GM23248 (cell line): Measurements from ENCODE around the gene MBLAC1. TPM values are rescaled to one million over a fixed set of nuclear protein-coding genes. Genes with fewer than 3 reads are reported as not detected.

Source experiments
- DNase-seq: peaks from one replicate; pipeline ENCODE4 v3.0.0-alpha.2; 2015
- H2AFZ ChIP-seq: fragments of 200-600 bp; sonication (generic); 2 replicates; pipeline ENCODE4 v1.6.1; 2016; ENCODE audit warnings: antibody characterized with exemption
- H3F3A ChIP-seq: fragments of 200-600 bp; sonication (generic); 2 replicates; pipeline ENCODE4 v1.6.1; 2016; ENCODE audit warnings: mild to moderate bottlenecking, antibody characterized with exemption, mixed run types; ENCODE audit not compliant: insufficient read depth
- H3K27ac ChIP-seq: fragments of 200-600 bp; sonication (generic); 2 replicates; pipeline ENCODE4 v1.5.1; 2016; ENCODE audit warnings: mild to moderate bottlenecking
- H3K27me3 ChIP-seq: fragments of 200-600 bp; sonication (generic); replicated peaks from 2 replicates; pipeline ENCODE4 v1.6.1; 2016; ENCODE audit warnings: mild to moderate bottlenecking; ENCODE audit not compliant: insufficient read depth
- H3K36me3 ChIP-seq: fragments of 200-600 bp; sonication (generic); 2 replicates; pipeline ENCODE4 v1.6.1; 2016; ENCODE audit warnings: low read depth, mild to moderate bottlenecking
- H3K4me1 ChIP-seq: fragments of 200-600 bp; sonication (generic); 2 replicates; pipeline ENCODE4 v1.6.1; 2016; ENCODE audit warnings: mild to moderate bottlenecking; ENCODE audit not compliant: insufficient read depth
- H3K4me2 ChIP-seq: fragments of 200-600 bp; sonication (generic); one replicate; pipeline ENCODE4 v1.6.1; 2016; ENCODE audit warnings: mild to moderate bottlenecking; ENCODE audit not compliant: unreplicated experiment
- H3K4me3 ChIP-seq: fragments of 200-600 bp; sonication (generic); 2 replicates; pipeline ENCODE4 v1.5.1; 2016; ENCODE audit warnings: mild to moderate bottlenecking
- H3K79me2 ChIP-seq: fragments of 200-600 bp; sonication (generic); 2 replicates; pipeline ENCODE4 v1.6.1; 2016; ENCODE audit warnings: mild to moderate bottlenecking; ENCODE audit not compliant: insufficient read depth
- H3K9ac ChIP-seq: fragments of 200-600 bp; sonication (generic); 2 replicates; pipeline ENCODE4 v1.6.1; 2016; ENCODE audit warnings: mild to moderate bottlenecking
- H3K9me2 ChIP-seq: fragments of 200-600 bp; sonication (generic); 2 replicates; pipeline ENCODE4 v1.6.1; 2016; ENCODE audit warnings: mixed run types, mild to moderate bottlenecking, moderate library complexity; ENCODE audit not compliant: insufficient read depth
- H3K9me3 ChIP-seq: fragments of 200-600 bp; sonication (generic); one replicate; pipeline ENCODE4 v1.6.1; 2017; ENCODE audit warnings: low read depth
- H4K20me1 ChIP-seq: fragments of 200-600 bp; sonication (generic); 2 replicates; pipeline ENCODE4 v1.6.0; 2016; ENCODE audit not compliant: insufficient read depth
- EZH2 ChIP-seq: fragments of 200-600 bp; sonication (generic); IDR thresholded peaks from 2 replicates; pipeline ENCODE4 v1.6.1; 2018; ENCODE audit warnings: antibody characterized with exemption, mild to moderate bottlenecking; ENCODE audit not compliant: insufficient read depth, poor library complexity, severe bottlenecking
- EZH2phosphoT487 ChIP-seq: fragments of 200-600 bp; sonication (generic); IDR thresholded peaks from 2 replicates; pipeline ENCODE4 v1.6.1; 2018; ENCODE audit warnings: antibody characterized with exemption, moderate library complexity, mild to moderate bottlenecking, low read depth; ENCODE audit not compliant: insufficient read depth
- WGBS, 2 experiments: methylation state at CpG; one replicate each; pipeline ENCODE4 v1.1.6; 2015 to 2017; ENCODE audit warnings: low lambda C conversion rate in 2 of 2, low coverage in 1 of 2; ENCODE audit errors: missing lambda C conversion rate in 2 of 2; 5-methylcytosine and 5-hydroxymethylcytosine counted together
- in situ Hi-C: fragments of 300-500 bp; cut with MboI; formaldehyde crosslinking; loops from 2 replicates; pipeline ENCODE4 v1.15.0; 2020
- microRNA counts: library from miRNA; unstranded; fragments of <30 nt; microRNA quantifications from one replicate; lab custom pipeline; 2016
- microRNA-seq: library from miRNA; unstranded; fragments of <30 nt; microRNA quantifications from one replicate; pipeline ENCODE4, GENCODE V29; 2016; ENCODE audit warnings: borderline number of aligned reads
- polyA plus RNA-seq: library from polyadenylated mRNA; unstranded; fragments of >200 nt; fragmentation: Nextera tagmentation; extraction: Ambion mirVana; gene quantifications from 2 replicates; pipeline ENCODE4 v1.2.1, GENCODE V29; 2016
- small RNA-seq: library from RNA; depleted of rRNA; stranded (forward); fragments of <200 nt; gene quantifications from one replicate; pipeline ENCODE3, GENCODE V24; 2014; ENCODE audit warnings: low read depth, low replicate concordance
- total RNA-seq: library from RNA; depleted of rRNA; stranded (reverse); fragments of >200 nt; shearing (Covaris generic); gene quantifications from 2 replicates; pipeline ENCODE4 v1.2.3, GENCODE V29; 2014; rRNA removed

Gene MBLAC1
- total and polyA plus RNA-seq, 2 experiments from 2014 or later: 0.43 to 1.3 TPM

GRCh38 chr7:100175296-100175935 is 48.6 kb downstream of the MBLAC1 start:
- no peak for DNase-seq
- no peak overlapping the region for H3K4me3 ChIP-seq
- H3F3A ChIP-seq: no peaks in the 10 kb centered on the region
- 86 to 88% methylated on average over 14 of the region's 14 CpGs for WGBS, 2 experiments
- TF ChIP-seq EZH2 (no peak), EZH2phosphoT487 (no peak)
- H2AFZ ChIP-seq: no peak overlapping the region
- H3K36me3 ChIP-seq: no peaks in the 10 kb centered on the region
- H3K9me3 ChIP-seq: no peaks in the 10 kb centered on the region
- H3K9me2 ChIP-seq: no peaks in the 10 kb centered on the region
- no peaks in the 10 kb centered on the region for H3K4me1 ChIP-seq
- no peak overlapping the region for H3K4me2 ChIP-seq
- no peak overlapping the region for H3K9ac ChIP-seq
- in situ Hi-C loops: no loop called here
- H3K79me2 ChIP-seq: no peaks in the 10 kb centered on the region
- H4K20me1 ChIP-seq: no peaks in the 10 kb centered on the region
- H3K27me3 ChIP-seq: peaks cover 11% of the 10 kb centered on the region
- no peak overlapping the region for H3K27ac ChIP-seq

- Histone ChIP-seq H3K79me2 (no peaks in the 10 kb centered on the region), H3F3A (no peaks in the 10 kb centered on the region), H3K27me3 (peaks cover 6% of the 10 kb centered on the region), H3K9me3 (no peaks in the 10 kb centered on the region), H3K4me1 (no peaks in the 10 kb centered on the region), H3K9ac (peak overlapping the region; percentile 72), H3K36me3 (no peaks in the 10 kb centered on the region), H3K4me3 (peak overlapping the region; percentile 85), H3K27ac (no peak overlapping the region), H3K4me2 (peak overlapping the region; percentile 100), H3K9me2 (no peaks in the 10 kb centered on the region), H2AFZ (peak overlapping the region; percentile 98), H4K20me1 (no peaks in the 10 kb centered on the region)
- in situ Hi-C loops: no loop called here
- WGBS, 2 experiments: 51 to 72% methylated on average over 10 to 14 of the region's 14 CpGs
- DNase-seq: no peak
- TF ChIP-seq EZH2 (no peak), EZH2phosphoT487 (no peak)
These were observed 49.6 kb downstream of the MBLAC1 start for GRCh38 chr7:100176096-100177044.

- no peaks in the 10 kb centered on the region for H3K9me2 ChIP-seq
- TF ChIP-seq EZH2phosphoT487: no peak
- no peak for TF ChIP-seq EZH2
- no peak within 1 kb of the TSS for H3K27ac ChIP-seq
- peak within 1 kb of the TSS; percentile 72 for H3K9ac ChIP-seq
- H3K9me3 ChIP-seq: no peaks in the 10 kb centered on the region
- H3K79me2 ChIP-seq: no peaks in the 10 kb centered on the region
- no peaks in the 10 kb centered on the region for H3K4me1 ChIP-seq
- H4K20me1 ChIP-seq: no peaks in the 10 kb centered on the region
- H3K4me3 ChIP-seq: peak within 1 kb of the TSS; percentile 85
- peak; percentile 96 for DNase-seq
- 6% methylated on average over 66 to 78 of the region's 78 CpGs for WGBS, 2 experiments
- H2AFZ ChIP-seq: peak within 1 kb of the TSS; percentile 98
- in situ Hi-C loops: no loop called here
- H3K36me3 ChIP-seq: no peaks in the 10 kb centered on the region
- H3F3A ChIP-seq: no peaks in the 10 kb centered on the region
- peak within 1 kb of the TSS; percentile 100 for H3K4me2 ChIP-seq
- 0 out of 2 replicates have a peak, but pooled peaks cover under 1% of the 10 kb centered on the region for H3K27me3 ChIP-seq
These were observed 50.6 kb downstream of the MBLAC1 start, which contains the start of the genes GPC2 and STAG3 for GRCh38 chr7:100177045-100178001. GPC2 (minus strand) TSS chr7:100177381; CDS start chr7:100177199, 182 bp downstream. STAG3 (plus strand) TSS chr7:100177918; CDS start chr7:100180557, 2,639 bp downstream.

MicroRNAs within 50 kb of the gene (microRNA counts, 767-probe panel; counts per million panel counts)
- microRNA hsa-miR-106b-5p (lab: Ali Mortazavi, UCI) (3,100 counts per million, percentile 87 among the panel's probes with 10 or more counts), microRNA hsa-miR-25-3p (lab: Ali Mortazavi, UCI) (6,792 counts per million, percentile 94 among the panel's probes with 10 or more counts), microRNA hsa-miR-93-5p (lab: Ali Mortazavi, UCI) (6,824 counts per million, percentile 94 among the panel's probes with 10 or more counts)

Small RNA genes within 50 kb of the gene (microRNA-seq; reads per million reads assigned to microRNA genes)
- gene MIR106B (1,515 reads per million, percentile 81 among the genes with 10 or more reads in this experiment), gene MIR25 (215 reads per million, percentile 60 among the genes with 10 or more reads in this experiment), gene MIR4658 (not detected), gene MIR93 (2,289 reads per million, percentile 84 among the genes with 10 or more reads in this experiment)

Small RNA genes within 50 kb of the gene (small RNA-seq; reads per million reads assigned to genes)
- 2.7 reads per million, percentile 70 among the genes with 10 or more reads in this experiment for gene MIR106B
- gene MIR25: 21.1 reads per million, percentile 89 among the genes with 10 or more reads in this experiment
- 11.4 reads per million, percentile 85 among the genes with 10 or more reads in this experiment for gene MIR93

Other genes starting within 250 kb of the MBLAC1 start
- not detected in 2 replicates for gene OR2AE1, start 249.9 kb upstream of the MBLAC1 start, total RNA-seq
- gene OR2AE1, start 249.9 kb upstream of the MBLAC1 start, polyA plus RNA-seq: not detected in 2 replicates
- gene TRIM4, start 207.4 kb upstream of the MBLAC1 start, total RNA-seq: 27.2 and 34.5 TPM in 2 replicates
- gene TRIM4, start 207.4 kb upstream of the MBLAC1 start, polyA plus RNA-seq: 20.2 and 22.6 TPM in 2 replicates
- not detected in 2 replicates for gene GJC3, start 197.3 kb upstream of the MBLAC1 start, total RNA-seq
- gene GJC3, start 197.3 kb upstream of the MBLAC1 start, polyA plus RNA-seq: not detected in 2 replicates
- not detected in 2 replicates for gene AZGP1, start 150.9 kb upstream of the MBLAC1 start, total RNA-seq
- gene AZGP1, start 150.9 kb upstream of the MBLAC1 start, polyA plus RNA-seq: not detected in 2 replicates
- 17.8 and 21.9 TPM in 2 replicates for gene ZKSCAN1, start 111.4 kb upstream of the MBLAC1 start, total RNA-seq
- gene ZKSCAN1, start 111.4 kb upstream of the MBLAC1 start, polyA plus RNA-seq: 33.7 and 37.0 TPM in 2 replicates
- gene ZSCAN21, start 77.2 kb upstream of the MBLAC1 start, total RNA-seq: 3.4 and 6.3 TPM in 2 replicates
- gene ZSCAN21, start 77.2 kb upstream of the MBLAC1 start, polyA plus RNA-seq: 7.9 and 8.2 TPM in 2 replicates
- 13.8 and 24.9 TPM in 2 replicates for gene ZNF3, start 45.2 kb upstream of the MBLAC1 start, total RNA-seq
- 13.3 and 15.0 TPM in 2 replicates for gene ZNF3, start 45.2 kb upstream of the MBLAC1 start, polyA plus RNA-seq
- 59.1 and 79.1 TPM in 2 replicates for gene COPS6, start 38.0 kb upstream of the MBLAC1 start, total RNA-seq
- 214 and 223 TPM in 2 replicates for gene COPS6, start 38.0 kb upstream of the MBLAC1 start, polyA plus RNA-seq
- 61.3 and 93.1 TPM in 2 replicates for gene MCM7, start 25.6 kb upstream of the MBLAC1 start, total RNA-seq
- 49.6 and 53.7 TPM in 2 replicates for gene MCM7, start 25.6 kb upstream of the MBLAC1 start, polyA plus RNA-seq
- 13.7 and 16.2 TPM in 2 replicates for gene AP4M1, start 25.3 kb upstream of the MBLAC1 start, total RNA-seq
- 18.7 and 19.4 TPM in 2 replicates for gene AP4M1, start 25.3 kb upstream of the MBLAC1 start, polyA plus RNA-seq
- gene TAF6, start 7.6 kb upstream of the MBLAC1 start, total RNA-seq: 40.5 and 69.8 TPM in 2 replicates
- 53.0 and 55.2 TPM in 2 replicates for gene TAF6, start 7.6 kb upstream of the MBLAC1 start, polyA plus RNA-seq
- 26.2 and 37.8 TPM in 2 replicates for gene CNPY4, start 7.3 kb upstream of the MBLAC1 start, total RNA-seq
- 26.9 and 29.9 TPM in 2 replicates for gene CNPY4, start 7.3 kb upstream of the MBLAC1 start, polyA plus RNA-seq
- 49.4 and 54.0 TPM in 2 replicates for gene LAMTOR4, start 22.0 kb downstream of the MBLAC1 start, total RNA-seq
- 92.2 and 96.7 TPM in 2 replicates for gene LAMTOR4, start 22.0 kb downstream of the MBLAC1 start, polyA plus RNA-seq
- 7.0 and 11.8 TPM in 2 replicates for gene TRAPPC14, start 31.8 kb downstream of the MBLAC1 start, total RNA-seq
- gene TRAPPC14, start 31.8 kb downstream of the MBLAC1 start, polyA plus RNA-seq: 5.1 and 5.8 TPM in 2 replicates
- 0.51 and 1.6 TPM in 2 replicates for gene GAL3ST4, start 41.6 kb downstream of the MBLAC1 start, total RNA-seq
- 1.5 TPM in 2 replicates for gene GAL3ST4, start 41.6 kb downstream of the MBLAC1 start, polyA plus RNA-seq
- gene GPC2, start 50.4 kb downstream of the MBLAC1 start, total RNA-seq: 0.22 and 1.0 TPM in 2 replicates
- 0.16 TPM in 1 of 2 replicates, not detected in the other for gene GPC2, start 50.4 kb downstream of the MBLAC1 start, polyA plus RNA-seq
- 0.97 TPM in 1 of 2 replicates, not detected in the other for gene STAG3, start 51.0 kb downstream of the MBLAC1 start, total RNA-seq
- 0.65 and 1.1 TPM in 2 replicates for gene STAG3, start 51.0 kb downstream of the MBLAC1 start, polyA plus RNA-seq
- not detected in 2 replicates for gene PVRIG, start 93.0 kb downstream of the MBLAC1 start, total RNA-seq
- 0.34 TPM in 1 of 2 replicates, not detected in the other for gene PVRIG, start 93.0 kb downstream of the MBLAC1 start, polyA plus RNA-seq
- not detected in 2 replicates for gene SPDYE3, start 180.7 kb downstream of the MBLAC1 start, total RNA-seq
- gene SPDYE3, start 180.7 kb downstream of the MBLAC1 start, polyA plus RNA-seq: 3.5 and 3.8 TPM in 2 replicates
- gene PILRB, start 231.2 kb downstream of the MBLAC1 start, total RNA-seq: 10.8 and 21.8 TPM in 2 replicates
- 7.6 and 10.7 TPM in 2 replicates for gene PILRB, start 231.2 kb downstream of the MBLAC1 start, polyA plus RNA-seq
- gene PILRA, start 246.5 kb downstream of the MBLAC1 start, total RNA-seq: not detected in 2 replicates
- 1.7 TPM in 2 replicates for gene PILRA, start 246.5 kb downstream of the MBLAC1 start, polyA plus RNA-seq